HG03342 (cell line): ENCODE data around the gene ACAD10.
"Not testable (repeated sequence)": the region's sequence is repeated elsewhere in the genome, so short reads cannot be mapped to it uniquely, and the experiment has no call there.

Experiments used
- ATAC-seq: cut with Tn5 transposase; IDR thresholded peaks from one replicate; pipeline ENCODE4 v1.9.1; 2021; ENCODE audit warnings: mild to moderate bottlenecking, moderate library complexity; ENCODE audit not compliant: unreplicated experiment

Gene ACAD10

GRCh38 chr12:111686574-111687105 lies 787 bp downstream of the ACAD10 start:
- no peak for ATAC-seq

- ATAC-seq, result no peak
These were observed 1.4 kb downstream of the ACAD10 start for GRCh38 chr12:111687255-111687654.

- no peak for ATAC-seq
These were observed 2.1 kb downstream of the ACAD10 start for GRCh38 chr12:111687952-111688351.

- no peak for ATAC-seq
These were observed 5.4 kb downstream of the ACAD10 start for GRCh38 chr12:111691262-111691661.

- ATAC-seq, result no peak
These were observed 6.8 kb downstream of the ACAD10 start for GRCh38 chr12:111692575-111693210.

GRCh38 chr12:111693818-111694217 lies 8.0 kb downstream of the ACAD10 start:
- ATAC-seq, result no peak

- ATAC-seq, result no peak
These were observed 14.1 kb downstream of the ACAD10 start for GRCh38 chr12:111699962-111700361.

- no peak for ATAC-seq
These were observed 19.8 kb downstream of the ACAD10 start for GRCh38 chr12:111705672-111706071.

- no peak for ATAC-seq
These were observed 20.3 kb downstream of the ACAD10 start for GRCh38 chr12:111706145-111706544.

GRCh38 chr12:111715279-111715678 lies 29.4 kb downstream of the ACAD10 start:
- no peak for ATAC-seq

- ATAC-seq, result not testable (repeated sequence)
These were observed 33.5 kb downstream of the ACAD10 start for GRCh38 chr12:111719316-111719715.

GRCh38 chr12:111720457-111720856 lies 34.6 kb downstream of the ACAD10 start:
- no peak for ATAC-seq

- not testable (repeated sequence) for ATAC-seq
These were observed 38.0 kb downstream of the ACAD10 start for GRCh38 chr12:111723646-111724360.

GRCh38 chr12:111728795-111729194 lies 42.9 kb downstream of the ACAD10 start:
- ATAC-seq, result no peak

- ATAC-seq, result no peak
These were observed 44.6 kb downstream of the ACAD10 start for GRCh38 chr12:111730420-111730819.

- ATAC-seq, result no peak
These were observed 46.9 kb downstream of the ACAD10 start for GRCh38 chr12:111732786-111733185.

GRCh38 chr12:111733340-111733915 lies 47.6 kb downstream of the ACAD10 start:
- no peak for ATAC-seq

GRCh38 chr12:111739524-111739923 lies 53.7 kb downstream of the ACAD10 start:
- not testable (repeated sequence) for ATAC-seq

- ATAC-seq, result no peak
These were observed 55.5 kb downstream of the ACAD10 start for GRCh38 chr12:111741235-111741812.

- no peak for ATAC-seq
These were observed 59.4 kb downstream of the ACAD10 start for GRCh38 chr12:111745211-111745610.

- ATAC-seq, result no peak
These were observed 61.5 kb downstream of the ACAD10 start for GRCh38 chr12:111747333-111747732.
